Measurements from ENCODE around the gene LPAR3.

Gene LPAR3

DNA sequence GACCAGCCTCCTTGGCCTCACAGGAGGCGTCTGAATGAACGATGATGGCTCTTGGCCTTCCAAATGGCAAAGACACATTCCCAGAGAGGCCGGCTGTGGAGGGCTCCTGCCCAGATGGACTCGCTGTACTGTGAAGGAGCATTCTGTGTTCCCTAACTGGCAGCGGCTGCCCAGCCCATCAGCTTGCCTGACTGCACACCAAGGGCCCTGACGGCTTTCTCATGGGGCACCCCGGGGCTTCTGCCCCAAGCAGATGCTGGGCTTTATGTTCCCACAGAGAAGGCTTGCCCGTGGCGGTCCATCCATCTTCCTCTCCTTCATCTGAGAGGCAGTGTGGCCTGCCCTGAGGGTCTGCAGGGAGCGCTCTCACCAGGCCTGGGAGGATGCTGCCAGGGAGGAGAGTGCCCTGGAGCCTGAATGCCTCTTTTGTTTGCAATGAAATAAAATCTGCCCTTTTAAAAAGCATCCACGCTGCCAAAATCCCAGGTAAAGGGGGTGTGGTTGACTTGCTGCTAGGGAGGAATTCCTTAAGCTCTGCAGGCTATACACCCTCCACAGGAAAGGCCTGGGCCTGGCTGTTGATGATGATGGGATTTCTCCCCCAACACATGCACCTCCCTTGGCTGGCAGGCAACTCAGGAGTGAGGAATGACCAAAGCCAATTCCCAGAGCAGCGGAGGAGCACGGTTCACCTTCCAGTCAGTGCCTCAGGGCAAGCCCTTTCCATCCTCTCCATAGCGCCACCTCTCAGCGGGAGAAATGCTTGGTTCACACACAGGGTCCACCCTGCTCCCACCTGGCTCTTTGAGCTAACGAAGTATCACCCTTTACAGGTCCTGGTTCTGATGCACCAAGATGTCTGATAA lies 118.1 kb downstream of the LPAR3 start:
- no peak for DNase-seq (ENCODE audit: low read depth)

DNA sequence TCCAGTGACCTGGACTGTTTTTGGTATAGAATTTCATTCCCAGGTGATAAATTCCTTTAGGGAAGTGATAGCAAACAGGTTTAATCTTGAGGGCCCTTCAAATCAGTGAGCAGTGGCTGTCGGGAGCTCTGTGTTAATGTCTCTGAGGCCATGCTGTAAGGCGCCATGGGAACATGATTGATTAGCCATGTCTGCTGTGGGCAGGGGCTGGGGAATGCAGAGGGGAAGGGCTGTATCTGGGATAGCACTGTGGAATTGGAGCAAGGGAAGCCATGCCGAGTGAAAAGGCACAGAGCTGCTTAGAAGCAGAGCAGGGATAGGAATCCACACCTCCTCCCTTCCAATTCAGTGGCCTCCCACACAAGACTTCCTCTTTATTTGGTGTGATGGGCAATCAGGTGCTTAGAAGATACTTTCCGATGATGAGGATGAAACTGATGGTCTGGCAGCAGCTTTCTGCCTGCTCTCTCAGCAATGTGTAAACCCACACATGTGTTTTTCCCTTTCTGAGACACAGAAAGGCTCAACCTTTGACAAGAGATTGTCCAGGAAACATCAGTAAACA lies 119.0 kb downstream of the LPAR3 start:
- DNase-seq (ENCODE audit: low read depth) = no peak

DNA sequence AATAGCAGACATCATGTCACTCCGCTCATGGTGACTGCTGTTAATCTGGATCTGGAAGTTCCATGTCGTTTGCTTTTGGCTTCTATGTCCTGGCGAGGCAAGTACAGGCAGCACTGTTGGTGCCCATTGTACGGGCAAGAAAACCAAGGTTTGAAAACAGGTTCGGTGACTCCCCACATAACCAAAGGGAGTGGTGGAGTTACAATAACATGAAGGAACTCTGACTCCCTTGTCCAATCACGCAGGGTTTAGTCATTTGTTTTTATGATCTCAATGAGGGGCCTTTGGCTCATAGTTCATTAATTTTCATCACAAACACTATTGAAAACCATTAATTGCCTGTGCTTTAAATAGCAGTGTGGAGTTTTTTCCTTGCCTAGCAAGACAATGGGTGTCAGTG lies 119.8 kb downstream of the LPAR3 start:
- DNase-seq (ENCODE audit: low read depth) = no peak

DNA sequence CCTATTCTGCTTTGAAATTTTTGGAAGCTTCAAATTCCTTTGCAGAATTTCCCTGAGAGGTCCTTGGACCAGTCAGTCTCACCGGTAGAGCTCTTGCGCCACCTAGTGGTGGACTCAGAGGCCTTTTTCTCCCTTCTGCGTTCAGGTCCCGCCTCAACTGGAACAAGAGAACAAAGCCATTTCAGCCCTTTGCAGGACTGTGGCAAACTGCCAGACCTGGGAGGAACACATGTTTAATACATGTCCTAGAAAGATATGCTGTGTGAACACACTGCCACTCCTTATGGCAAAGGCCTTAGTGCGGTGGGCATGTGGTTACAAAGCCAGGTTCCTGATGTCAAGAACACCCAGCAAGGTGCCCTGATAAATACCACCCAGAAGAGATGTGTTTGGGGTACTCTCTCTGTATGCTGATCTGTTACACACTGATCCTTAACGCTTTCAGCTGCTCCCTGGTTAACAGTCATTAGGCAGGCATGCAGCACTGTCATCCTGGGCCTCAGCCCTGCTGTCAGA lies 120.5 kb downstream of the LPAR3 start:
- DNase-seq (ENCODE audit: low read depth) = peak; percentile 80

DNA sequence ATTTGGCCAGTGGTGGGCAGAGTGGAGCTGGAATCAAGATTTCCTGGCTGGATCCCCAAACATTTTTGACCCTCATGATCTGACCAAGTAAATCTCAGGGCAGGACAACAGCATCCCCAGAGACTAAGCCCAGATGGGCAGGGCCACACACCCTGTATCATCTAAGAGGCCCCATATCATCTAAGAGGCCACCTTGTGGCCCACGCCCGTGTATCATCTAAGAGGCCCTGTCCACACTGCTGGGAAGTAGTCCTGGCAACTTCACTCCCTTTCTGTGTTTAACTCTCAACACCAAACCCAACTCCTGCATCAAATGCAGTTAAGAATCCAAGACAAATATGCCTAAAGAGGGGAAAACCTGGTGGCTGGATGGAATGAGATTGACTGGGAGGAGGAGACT lies 121.1 kb downstream of the LPAR3 start:
- no peak for DNase-seq (ENCODE audit: low read depth)

DNA sequence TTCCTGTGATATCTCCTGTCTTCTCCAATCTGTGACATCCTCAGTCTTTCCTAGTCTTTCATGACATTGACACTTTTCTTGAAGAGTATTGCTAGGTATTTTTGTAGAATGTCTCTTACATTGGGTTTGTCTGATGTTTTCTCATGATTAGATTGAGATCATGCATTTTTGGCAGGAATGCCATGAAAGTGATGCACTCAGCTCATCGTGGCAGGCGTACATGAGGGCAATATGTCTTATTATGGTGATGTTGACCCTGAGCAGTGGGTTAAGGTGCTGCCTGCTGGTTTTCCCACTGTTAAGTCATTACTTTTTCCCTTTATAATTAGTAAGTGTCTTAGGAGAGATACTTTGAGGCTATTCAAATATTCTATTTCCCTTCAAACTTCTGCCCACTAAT lies 122.5 kb downstream of the LPAR3 start:
- no peak for DNase-seq (ENCODE audit: low read depth)

DNA sequence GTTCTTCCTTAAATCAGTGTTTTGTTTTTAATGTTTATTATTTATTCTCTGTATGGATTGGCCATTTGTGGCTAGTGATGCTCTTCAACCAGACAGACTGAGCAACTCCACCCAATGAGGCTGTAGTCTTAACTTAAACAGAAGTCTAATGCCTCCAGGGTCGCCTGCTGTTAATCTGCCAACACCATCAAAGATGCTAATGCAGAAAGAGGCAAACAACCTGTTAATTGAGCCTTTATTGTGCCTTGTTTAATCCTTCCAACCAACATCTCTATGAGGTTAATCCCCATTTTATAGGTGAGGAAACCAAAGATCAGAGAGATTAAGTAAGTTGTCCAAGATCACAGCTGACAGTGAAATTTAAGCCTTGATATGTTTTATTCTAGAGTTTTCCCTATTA lies 123.4 kb downstream of the LPAR3 start:
- DNase-seq (ENCODE audit: low read depth) = no peak

DNA sequence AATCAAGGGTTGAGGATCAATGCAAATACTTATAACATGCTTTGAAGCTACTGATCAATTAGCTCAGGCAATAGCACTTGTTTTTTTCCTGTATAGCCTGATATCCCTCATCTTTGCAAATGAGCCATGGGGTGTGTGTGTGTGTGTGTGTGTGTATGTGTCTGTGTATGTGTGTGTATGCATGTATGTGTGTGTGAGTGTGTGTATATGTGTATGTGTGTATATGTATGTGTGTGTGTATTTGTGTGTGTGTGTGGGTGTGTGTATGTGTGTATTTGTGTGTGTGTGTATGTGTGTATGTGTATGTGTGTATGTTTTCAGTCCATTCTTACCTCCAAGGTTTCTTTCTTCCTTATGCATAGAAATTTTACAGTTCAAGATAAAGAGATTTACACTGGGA lies 124.4 kb downstream of the LPAR3 start:
- DNase-seq (ENCODE audit: low read depth) = no peak

DNA sequence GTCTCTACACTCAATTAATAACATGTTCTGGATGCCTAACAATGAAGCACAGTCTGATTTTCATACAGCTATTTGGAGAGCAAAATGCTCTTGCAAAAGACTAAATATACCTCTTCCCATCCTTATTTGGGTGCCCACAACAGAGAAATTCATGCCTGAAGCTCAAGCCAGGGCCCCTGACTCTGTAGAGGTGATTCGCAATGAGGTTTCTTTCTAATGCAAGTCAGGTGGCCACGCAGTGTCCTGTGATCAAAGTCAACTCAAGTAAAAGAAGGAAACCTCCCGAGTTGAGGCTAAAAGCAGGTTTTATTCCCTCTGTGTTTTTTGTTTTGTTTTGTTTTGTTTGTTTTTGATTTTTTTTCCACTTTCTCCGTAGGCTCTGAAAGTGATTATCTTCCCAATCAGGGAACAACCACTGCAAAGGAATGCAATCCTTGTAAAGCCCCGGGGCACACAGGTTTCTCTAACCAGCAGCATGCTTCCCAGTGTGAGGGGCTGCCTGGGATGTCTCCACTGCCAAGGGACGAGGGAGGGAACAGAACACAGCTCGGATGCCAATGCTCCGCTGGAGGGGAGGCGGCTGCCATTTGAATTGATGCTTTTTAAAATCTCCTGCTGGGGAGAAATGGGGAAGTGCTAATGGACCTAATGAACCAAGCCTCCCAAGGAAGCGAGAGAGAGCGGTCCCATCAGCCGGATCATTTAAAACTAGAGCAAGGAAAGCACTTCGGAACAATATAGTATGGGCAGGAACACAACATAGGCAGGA lies 128.9 kb downstream of the LPAR3 start:
- peak; percentile 24 for DNase-seq (ENCODE audit: low read depth)

DNA sequence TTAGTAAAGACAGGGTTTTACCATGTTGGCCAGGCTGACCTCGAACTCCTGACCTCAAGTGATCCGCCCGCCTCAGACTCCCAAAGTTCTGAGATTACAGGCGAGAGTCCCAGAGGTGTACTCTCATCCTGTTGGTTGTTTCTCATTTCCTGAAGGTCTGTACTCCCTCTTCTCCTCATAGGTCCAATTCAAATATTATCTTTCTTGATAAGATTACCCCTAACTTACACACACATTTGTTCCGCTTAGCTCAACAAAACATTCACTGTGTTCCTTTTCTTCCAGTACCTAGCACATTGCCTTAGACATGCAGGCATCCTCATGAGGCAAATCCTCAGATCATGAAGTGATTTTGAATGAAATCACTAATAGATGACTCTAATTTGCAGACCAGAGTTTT lies 130.3 kb downstream of the LPAR3 start:
- no peak for DNase-seq (ENCODE audit: low read depth)
